ENCODE measurements around the gene SUPT3H.
"Not testable (repeated sequence)": the region's sequence is repeated elsewhere in the genome, so short reads cannot be mapped to it uniquely, and the experiment has no call there.

Gene SUPT3H

GRCh38 chr6:45069091-45069490, 308.6 kb downstream of the SUPT3H start:
- Histone ChIP-seq H3K36me3 (ENCODE audit: control insufficient read depth in 2 of 2, insufficient read depth in 2 of 2, low read length in 2 of 2) (no peaks in the 10 kb centered on the region), H3K9ac (ENCODE audit: low read length in 2 of 2) (no peak overlapping the region), H3K27me3 (ENCODE audit: control insufficient read depth in 1 of 2, insufficient read depth in 2 of 2, low read length in 2 of 2) (no peaks in the 10 kb centered on the region), H3K4me3 (ENCODE audit: low read length in 2 of 2) (no peak overlapping the region), H3K27ac (ENCODE audit: low read length) (no peak overlapping the region), H3K9me3 (ENCODE audit: control insufficient read depth in 2 of 2, low read length in 2 of 2) (no peaks in the 10 kb centered on the region), H3K4me1 (ENCODE audit: control insufficient read depth, insufficient read depth, low read length) (no peaks in the 10 kb centered on the region)

GRCh38 chr6:45067446-45067845, 310.3 kb downstream of the SUPT3H start:
- H3K9ac ChIP-seq (ENCODE audit: low read length in 2 of 2); H3K4me3 ChIP-seq (ENCODE audit: low read length in 2 of 2); H3K4me1 ChIP-seq (ENCODE audit: control insufficient read depth, insufficient read depth, low read length); H3K27me3 ChIP-seq (ENCODE audit: control insufficient read depth in 1 of 2, insufficient read depth in 2 of 2, low read length in 2 of 2); H3K9me3 ChIP-seq (ENCODE audit: control insufficient read depth in 2 of 2, low read length in 2 of 2); H3K27ac ChIP-seq (ENCODE audit: low read length); H3K36me3 ChIP-seq (ENCODE audit: control insufficient read depth in 2 of 2, insufficient read depth in 2 of 2, low read length in 2 of 2): not testable (repeated sequence)

DNA sequence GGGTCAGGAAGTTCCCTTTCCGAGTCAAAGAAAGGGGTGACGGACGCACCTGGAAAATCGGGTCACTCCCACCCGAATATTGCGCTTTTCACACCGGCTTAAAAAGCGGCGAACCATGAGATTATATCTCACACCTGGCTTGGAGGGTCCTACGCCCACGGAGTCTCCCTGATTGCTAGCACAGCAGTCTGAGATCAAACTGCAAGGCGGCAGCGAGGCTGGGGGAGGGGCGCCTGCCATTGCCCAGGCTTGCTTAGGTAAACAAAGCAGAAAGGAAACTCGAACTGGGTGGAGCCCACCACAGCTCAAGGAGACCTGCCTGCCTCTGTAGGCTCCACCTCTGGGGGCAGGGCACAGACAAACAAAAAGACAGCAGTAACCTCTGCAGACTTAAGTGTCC, 315.1 kb downstream of the SUPT3H start:
- not testable (repeated sequence) for H3K4me3 ChIP-seq (ENCODE audit: low read length in 2 of 2); H3K4me1 ChIP-seq (ENCODE audit: control insufficient read depth, insufficient read depth, low read length); H3K9me3 ChIP-seq (ENCODE audit: control insufficient read depth in 2 of 2, low read length in 2 of 2); H3K9ac ChIP-seq (ENCODE audit: low read length in 2 of 2); H3K27ac ChIP-seq (ENCODE audit: low read length); H3K36me3 ChIP-seq (ENCODE audit: control insufficient read depth in 2 of 2, insufficient read depth in 2 of 2, low read length in 2 of 2); H3K27me3 ChIP-seq (ENCODE audit: control insufficient read depth in 1 of 2, insufficient read depth in 2 of 2, low read length in 2 of 2)

DNA sequence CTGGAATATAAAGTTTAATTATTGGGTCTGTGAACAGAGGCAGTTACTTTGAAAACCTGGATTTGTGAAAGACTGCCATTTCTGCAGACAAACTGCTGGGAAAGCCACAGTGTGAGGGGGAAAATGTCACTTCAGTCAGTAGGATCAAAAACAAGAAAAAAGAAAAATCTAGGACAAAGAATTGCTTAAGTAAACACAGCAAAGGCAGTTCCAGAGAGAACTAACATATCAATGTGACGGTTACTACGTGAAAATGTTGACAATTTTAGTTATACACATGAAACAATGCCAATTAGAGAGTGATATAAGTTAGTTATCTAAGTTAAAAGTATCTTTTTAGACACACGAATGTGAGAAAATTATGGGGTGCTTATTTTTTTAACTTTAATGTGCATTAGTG, 320.0 kb downstream of the SUPT3H start:
- Histone ChIP-seq H3K4me3 (ENCODE audit: low read length in 2 of 2) (no peak overlapping the region), H3K27ac (ENCODE audit: low read length) (no peak overlapping the region), H3K36me3 (ENCODE audit: control insufficient read depth in 2 of 2, insufficient read depth in 2 of 2, low read length in 2 of 2) (no peaks in the 10 kb centered on the region), H3K4me1 (ENCODE audit: control insufficient read depth, insufficient read depth, low read length) (no peaks in the 10 kb centered on the region), H3K27me3 (ENCODE audit: control insufficient read depth in 1 of 2, insufficient read depth in 2 of 2, low read length in 2 of 2) (no peaks in the 10 kb centered on the region), H3K9me3 (ENCODE audit: control insufficient read depth in 2 of 2, low read length in 2 of 2) (no peaks in the 10 kb centered on the region), H3K9ac (ENCODE audit: low read length in 2 of 2) (no peak overlapping the region)

- Histone ChIP-seq H3K4me1 (ENCODE audit: control insufficient read depth, insufficient read depth, low read length) (no peaks in the 10 kb centered on the region), H3K9ac (ENCODE audit: low read length in 2 of 2) (no peak overlapping the region), H3K4me3 (ENCODE audit: low read length in 2 of 2) (no peak overlapping the region), H3K9me3 (ENCODE audit: control insufficient read depth in 2 of 2, low read length in 2 of 2) (no peaks in the 10 kb centered on the region), H3K27ac (ENCODE audit: low read length) (no peak overlapping the region), H3K36me3 (ENCODE audit: control insufficient read depth in 2 of 2, insufficient read depth in 2 of 2, low read length in 2 of 2) (no peaks in the 10 kb centered on the region), H3K27me3 (ENCODE audit: control insufficient read depth in 1 of 2, insufficient read depth in 2 of 2, low read length in 2 of 2) (no peaks in the 10 kb centered on the region)
Observed at GRCh38 chr6:45054610-45055009, 323.1 kb downstream of the SUPT3H start.

DNA sequence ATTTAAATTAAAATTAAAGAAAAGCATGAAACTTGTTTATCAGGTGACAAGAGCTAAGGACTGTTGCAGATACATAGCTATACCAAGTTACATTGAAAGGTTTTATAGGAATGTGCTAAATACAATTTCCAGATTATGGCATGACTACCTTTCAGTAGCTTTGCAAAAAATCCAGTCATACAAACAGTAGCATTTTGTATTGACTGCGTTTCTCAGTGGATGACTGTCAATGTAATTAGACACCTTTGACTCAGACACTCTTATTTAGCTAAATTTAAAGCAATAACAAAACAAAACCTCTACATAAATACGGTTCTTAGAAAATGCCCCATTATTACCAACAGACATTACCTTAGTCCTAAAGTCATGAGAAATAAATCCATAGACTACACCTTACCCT, 325.4 kb downstream of the SUPT3H start:
- Histone ChIP-seq H3K27ac (ENCODE audit: low read length) (no peak overlapping the region), H3K4me1 (ENCODE audit: control insufficient read depth, insufficient read depth, low read length) (no peaks in the 10 kb centered on the region), H3K9me3 (ENCODE audit: control insufficient read depth in 2 of 2, low read length in 2 of 2) (no peaks in the 10 kb centered on the region)

GRCh38 chr6:45049188-45049843, 328.4 kb downstream of the SUPT3H start:
- Histone ChIP-seq H3K27me3 (ENCODE audit: control insufficient read depth in 1 of 2, insufficient read depth in 2 of 2, low read length in 2 of 2) (no peaks in the 10 kb centered on the region), H3K27ac (ENCODE audit: low read length) (no peak overlapping the region), H3K9me3 (ENCODE audit: control insufficient read depth in 2 of 2, low read length in 2 of 2) (no peaks in the 10 kb centered on the region), H3K9ac (ENCODE audit: low read length in 2 of 2) (no peak overlapping the region), H3K36me3 (ENCODE audit: control insufficient read depth in 2 of 2, insufficient read depth in 2 of 2, low read length in 2 of 2) (no peaks in the 10 kb centered on the region), H3K4me1 (ENCODE audit: control insufficient read depth, insufficient read depth, low read length) (no peaks in the 10 kb centered on the region), H3K4me3 (ENCODE audit: low read length in 2 of 2) (no peak overlapping the region)

More for the DNA sequence above, 325.4 kb downstream of the SUPT3H start:
- Histone ChIP-seq H3K4me3 (ENCODE audit: low read length in 2 of 2) (no peak overlapping the region), H3K27me3 (ENCODE audit: control insufficient read depth in 1 of 2, insufficient read depth in 2 of 2, low read length in 2 of 2) (no peaks in the 10 kb centered on the region), H3K9ac (ENCODE audit: low read length in 2 of 2) (no peak overlapping the region), H3K36me3 (ENCODE audit: control insufficient read depth in 2 of 2, insufficient read depth in 2 of 2, low read length in 2 of 2) (no peaks in the 10 kb centered on the region)

DNA sequence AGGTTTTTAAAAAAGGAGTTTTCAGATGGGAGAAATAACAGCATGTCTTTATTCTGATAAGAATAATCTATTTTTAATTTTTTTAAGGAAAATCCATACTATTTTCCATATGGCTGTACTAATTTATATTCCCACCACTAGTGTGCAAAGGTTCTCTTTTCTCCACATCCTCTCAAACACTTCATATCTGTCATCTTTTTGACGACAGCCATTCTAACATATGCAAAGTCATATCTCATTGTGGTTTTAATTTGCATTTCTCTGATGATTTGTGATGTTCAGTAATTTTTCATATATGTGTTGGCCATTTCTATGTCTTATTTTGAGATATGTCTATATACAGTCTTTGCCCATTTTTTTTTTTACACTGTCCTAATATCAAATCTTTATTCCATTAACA, 330.2 kb downstream of the SUPT3H start:
- H3K36me3 ChIP-seq (ENCODE audit: control insufficient read depth in 2 of 2, insufficient read depth in 2 of 2, low read length in 2 of 2) = no peaks in the 10 kb centered on the region
- H3K27ac ChIP-seq (ENCODE audit: low read length) = no peak overlapping the region
- H3K27me3 ChIP-seq (ENCODE audit: control insufficient read depth in 1 of 2, insufficient read depth in 2 of 2, low read length in 2 of 2) = no peaks in the 10 kb centered on the region
- H3K9me3 ChIP-seq (ENCODE audit: control insufficient read depth in 2 of 2, low read length in 2 of 2) = no peaks in the 10 kb centered on the region
- no peak overlapping the region for H3K9ac ChIP-seq (ENCODE audit: low read length in 2 of 2)
- H3K4me1 ChIP-seq (ENCODE audit: control insufficient read depth, insufficient read depth, low read length) = no peaks in the 10 kb centered on the region
- no peak overlapping the region for H3K4me3 ChIP-seq (ENCODE audit: low read length in 2 of 2)

DNA sequence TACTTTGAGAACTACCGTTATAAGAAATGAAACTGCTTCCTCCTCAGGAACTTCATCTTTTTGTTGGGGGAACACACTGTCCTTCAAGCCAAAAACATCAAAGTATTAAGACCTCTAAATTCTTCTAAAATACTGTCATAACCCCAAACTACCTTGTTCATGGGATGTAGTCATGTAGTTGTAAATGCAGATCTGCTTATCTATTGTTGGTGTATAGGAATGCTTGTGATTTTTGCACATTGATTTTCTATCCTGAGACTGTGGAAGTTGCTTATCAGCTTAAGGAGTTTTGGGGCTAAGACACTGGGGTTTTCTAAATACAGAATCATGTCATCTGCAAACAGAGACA, 332.5 kb downstream of the SUPT3H start:
- no peaks in the 10 kb centered on the region for H3K4me1 ChIP-seq (ENCODE audit: control insufficient read depth, insufficient read depth, low read length)
- H3K27me3 ChIP-seq (ENCODE audit: control insufficient read depth in 1 of 2, insufficient read depth in 2 of 2, low read length in 2 of 2) = no peaks in the 10 kb centered on the region
- no peaks in the 10 kb centered on the region for H3K36me3 ChIP-seq (ENCODE audit: control insufficient read depth in 2 of 2, insufficient read depth in 2 of 2, low read length in 2 of 2)
- H3K4me3 ChIP-seq (ENCODE audit: low read length in 2 of 2) = no peak overlapping the region
- no peak overlapping the region for H3K9ac ChIP-seq (ENCODE audit: low read length in 2 of 2)
- H3K9me3 ChIP-seq (ENCODE audit: control insufficient read depth in 2 of 2, low read length in 2 of 2) = no peaks in the 10 kb centered on the region
- H3K27ac ChIP-seq (ENCODE audit: low read length) = no peak overlapping the region

DNA sequence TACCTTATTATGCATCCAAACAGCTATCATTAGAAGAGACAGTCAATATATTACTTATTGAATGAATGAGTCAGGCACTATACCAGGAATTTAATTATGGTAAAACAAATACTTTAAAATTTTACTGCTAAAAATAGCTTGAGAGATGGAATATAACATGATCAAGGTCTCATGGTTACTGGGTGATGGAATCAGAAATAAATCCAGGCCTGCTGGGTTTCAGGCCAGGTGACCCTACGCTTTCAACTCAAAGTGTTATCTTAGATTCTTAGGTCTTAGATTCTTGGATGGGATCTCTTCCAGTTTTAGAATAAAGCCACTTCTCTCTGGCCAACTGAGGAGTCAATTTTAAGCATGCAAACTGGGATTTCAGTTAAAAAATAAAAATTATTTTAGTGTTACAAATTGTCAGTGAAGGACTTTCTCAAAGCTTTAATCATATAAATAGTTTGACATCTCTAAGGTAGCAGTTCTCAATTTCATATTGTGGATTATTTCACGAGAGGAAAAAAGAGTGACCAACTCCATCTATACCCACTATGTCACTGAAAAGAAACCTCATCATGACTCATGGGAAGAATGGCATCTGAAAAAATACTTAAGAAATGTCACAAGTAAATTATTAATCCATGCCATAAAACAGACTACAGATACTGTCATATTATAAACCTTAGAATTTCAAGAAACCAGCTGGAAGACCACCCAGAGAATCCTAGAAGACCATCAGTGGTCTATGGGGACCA, 333.1 kb downstream of the SUPT3H start:
- Histone ChIP-seq H3K4me3 (ENCODE audit: low read length in 2 of 2) (no peak overlapping the region), H3K4me1 (ENCODE audit: control insufficient read depth, insufficient read depth, low read length) (no peaks in the 10 kb centered on the region), H3K9me3 (ENCODE audit: control insufficient read depth in 2 of 2, low read length in 2 of 2) (no peaks in the 10 kb centered on the region), H3K36me3 (ENCODE audit: control insufficient read depth in 2 of 2, insufficient read depth in 2 of 2, low read length in 2 of 2) (no peaks in the 10 kb centered on the region), H3K9ac (ENCODE audit: low read length in 2 of 2) (no peak overlapping the region), H3K27ac (ENCODE audit: low read length) (no peak overlapping the region), H3K27me3 (ENCODE audit: control insufficient read depth in 1 of 2, insufficient read depth in 2 of 2, low read length in 2 of 2) (no peaks in the 10 kb centered on the region)

- Histone ChIP-seq H3K36me3 (ENCODE audit: control insufficient read depth in 2 of 2, insufficient read depth in 2 of 2, low read length in 2 of 2) (no peaks in the 10 kb centered on the region), H3K27ac (ENCODE audit: low read length) (no peak overlapping the region), H3K4me1 (ENCODE audit: control insufficient read depth, insufficient read depth, low read length) (no peaks in the 10 kb centered on the region)
Observed at GRCh38 chr6:45044086-45044485, 333.6 kb downstream of the SUPT3H start.

More at GRCh38 chr6:45044086-45044485, 333.6 kb downstream of the SUPT3H start:
- Histone ChIP-seq H3K27me3 (ENCODE audit: control insufficient read depth in 1 of 2, insufficient read depth in 2 of 2, low read length in 2 of 2) (no peaks in the 10 kb centered on the region), H3K9me3 (ENCODE audit: control insufficient read depth in 2 of 2, low read length in 2 of 2) (no peaks in the 10 kb centered on the region), H3K4me3 (ENCODE audit: low read length in 2 of 2) (no peak overlapping the region), H3K9ac (ENCODE audit: low read length in 2 of 2) (no peak overlapping the region)
